ENCODE measurements around the gene SLF2. TPM values are rescaled to one million over a fixed set of nuclear protein-coding genes. Genes with fewer than 3 reads are reported as not detected.
A peak's percentile ranks its signal among the peaks of the same experiment; 100 is the strongest.

The SLF2 gene
- total RNA-seq, 1 donor: 39.1 TPM

GRCh38 chr10:100939763-100940344 lies 27.1 kb downstream of the SLF2 start:
- Histone ChIP-seq H4K20me1 (ENCODE audit: insufficient read depth, low read length) (no peaks in the 10 kb centered on the region), H3K27ac (ENCODE audit: low read depth, low read length) (no peak overlapping the region), H3K79me2 (ENCODE audit: insufficient read depth, low read length) (no peaks in the 10 kb centered on the region), H3K4me3 (ENCODE audit: insufficient read depth, low read length) (no peak overlapping the region), H3K9me3 (ENCODE audit: low read depth, low read length) (no peaks in the 10 kb centered on the region), H3K4me2 (ENCODE audit: insufficient read depth, low read length) (no peak overlapping the region), H3K4me1 (ENCODE audit: insufficient read depth, low read length) (no peaks in the 10 kb centered on the region), H3K27me3 (ENCODE audit: insufficient read depth, low read length) (no peaks in the 10 kb centered on the region), H3K36me3 (ENCODE audit: insufficient read depth, low read length) (peaks cover 57% of the 10 kb centered on the region), H2AFZ (ENCODE audit: low read length) (no peak overlapping the region)
- no peak for DNase-seq (ENCODE audit: insufficient read length, low spot score, missing footprints)
- no peak for TF ChIP-seq CTCF (IDR thresholded peaks at IDR 0.05; ENCODE audit: extremely low read depth, low read depth, low read length)

- H3K4me1 ChIP-seq (ENCODE audit: insufficient read depth, low read length): no peaks in the 10 kb centered on the region
- no peak overlapping the region for H3K4me2 ChIP-seq (ENCODE audit: insufficient read depth, low read length)
- no peak overlapping the region for H3K27ac ChIP-seq (ENCODE audit: low read depth, low read length)
- DNase-seq (ENCODE audit: insufficient read length, low spot score, missing footprints): no peak
- H3K9me3 ChIP-seq (ENCODE audit: low read depth, low read length): no peaks in the 10 kb centered on the region
- peaks cover 76% of the 10 kb centered on the region for H3K36me3 ChIP-seq (ENCODE audit: insufficient read depth, low read length)
- H3K79me2 ChIP-seq (ENCODE audit: insufficient read depth, low read length): no peaks in the 10 kb centered on the region
- no peaks in the 10 kb centered on the region for H4K20me1 ChIP-seq (ENCODE audit: insufficient read depth, low read length)
- TF ChIP-seq CTCF (IDR thresholded peaks at IDR 0.05; ENCODE audit: extremely low read depth, low read depth, low read length): no peak
- H2AFZ ChIP-seq (ENCODE audit: low read length): no peak overlapping the region
- no peaks in the 10 kb centered on the region for H3K27me3 ChIP-seq (ENCODE audit: insufficient read depth, low read length)
- H3K4me3 ChIP-seq (ENCODE audit: insufficient read depth, low read length): no peak overlapping the region
These were observed 29.5 kb downstream of the SLF2 start for GRCh38 chr10:100942229-100942628.

- Histone ChIP-seq H2AFZ (ENCODE audit: low read length) (no peak overlapping the region), H3K4me1 (ENCODE audit: insufficient read depth, low read length) (no peaks in the 10 kb centered on the region), H3K27me3 (ENCODE audit: insufficient read depth, low read length) (no peaks in the 10 kb centered on the region), H3K9me3 (ENCODE audit: low read depth, low read length) (no peaks in the 10 kb centered on the region), H3K4me2 (ENCODE audit: insufficient read depth, low read length) (no peak overlapping the region), H3K27ac (ENCODE audit: low read depth, low read length) (no peak overlapping the region), H4K20me1 (ENCODE audit: insufficient read depth, low read length) (no peaks in the 10 kb centered on the region), H3K79me2 (ENCODE audit: insufficient read depth, low read length) (no peaks in the 10 kb centered on the region), H3K36me3 (ENCODE audit: insufficient read depth, low read length) (peaks cover 76% of the 10 kb centered on the region), H3K4me3 (ENCODE audit: insufficient read depth, low read length) (no peak overlapping the region)
- no peak for TF ChIP-seq CTCF (IDR thresholded peaks at IDR 0.05; ENCODE audit: extremely low read depth, low read depth, low read length)
- DNase-seq (ENCODE audit: insufficient read length, low spot score, missing footprints): no peak
These were observed 30.7 kb downstream of the SLF2 start for GRCh38 chr10:100943508-100943907.

- Histone ChIP-seq H3K27ac (ENCODE audit: low read depth, low read length) (no peak overlapping the region), H3K4me2 (ENCODE audit: insufficient read depth, low read length) (no peak overlapping the region), H3K36me3 (ENCODE audit: insufficient read depth, low read length) (peaks cover 80% of the 10 kb centered on the region), H3K27me3 (ENCODE audit: insufficient read depth, low read length) (no peaks in the 10 kb centered on the region), H3K9me3 (ENCODE audit: low read depth, low read length) (no peaks in the 10 kb centered on the region), H2AFZ (ENCODE audit: low read length) (no peak overlapping the region), H3K4me1 (ENCODE audit: insufficient read depth, low read length) (no peaks in the 10 kb centered on the region), H3K4me3 (ENCODE audit: insufficient read depth, low read length) (no peak overlapping the region), H3K79me2 (ENCODE audit: insufficient read depth, low read length) (no peaks in the 10 kb centered on the region), H4K20me1 (ENCODE audit: insufficient read depth, low read length) (no peaks in the 10 kb centered on the region)
- peak; percentile 6 for DNase-seq (ENCODE audit: insufficient read length, low spot score, missing footprints)
- TF ChIP-seq CTCF (IDR thresholded peaks at IDR 0.05; ENCODE audit: extremely low read depth, low read depth, low read length): no peak
These were observed 33.0 kb downstream of the SLF2 start for GRCh38 chr10:100945754-100946153.

Data from osteoblast (primary cell).